Left lung (tissue), 14 donors: ENCODE results near the gene RASA1. TPM values are rescaled to one million over a fixed set of nuclear protein-coding genes. Genes with fewer than 3 reads are reported as not detected.

Experiments
- ATAC-seq: fragments of 200-7000 bp; cut with Tn5 transposase; one replicate; pipeline ENCODE4 v1.9.1; 2020; ENCODE audit warnings: moderate library complexity
- DNase-seq, 4 donors: peaks; one replicate each; pipeline ENCODE4 v3.0.0-alpha.2; 2013 to 2020
- H3K27ac ChIP-seq, 2 donors: fragments of 200-600 bp; sonication (generic) in 1 of 2; one replicate each; pipeline versions ENCODE4 v1.5.0 to v1.8.0; 2020 to 2021
- H3K27me3 ChIP-seq, 2 donors: fragments of 200-600 bp; sonication (generic) in 1 of 2; one replicate each; pipeline versions ENCODE4 v1.5.0 to v1.8.0; 2020 to 2021
- H3K36me3 ChIP-seq, 2 donors: fragments of 200-600 bp; sonication (generic) in 1 of 2; one replicate each; pipeline versions ENCODE4 v1.5.0 to v1.8.0; 2020 to 2021
- H3K4me1 ChIP-seq, 2 donors: fragments of 200-600 bp; one replicate each; pipeline ENCODE4 v1.8.0; 2021
- H3K4me3 ChIP-seq, 2 donors: fragments of 200-600 bp; sonication (generic) in 1 of 2; one replicate each; pipeline versions ENCODE4 v1.5.0 to v1.8.0; 2020 to 2021; ENCODE audit warnings: mild to moderate bottlenecking in 1 of 2
- H3K9me3 ChIP-seq, 2 donors: fragments of 200-600 bp; sonication (generic) in 1 of 2; one replicate each; pipeline versions ENCODE4 v1.5.0 to v1.8.0; 2020 to 2021
- CTCF ChIP-seq, 2 donors: fragments of 200-600 bp; sonication (generic) in 1 of 2; IDR thresholded peaks; one replicate each; pipeline versions ENCODE4 v1.5.0 to v1.8.0; 2021; ENCODE audit warnings: antibody characterized with exemption in 2 of 2
- intact Hi-C, 2 donors: fragments of 100-400 bp; cut with DNase I; formaldehyde crosslinking; loops; one replicate each; pipeline versions ENCODE4 v1.11.2 to v1.14.2; 2022
- long read RNA-seq, 12 donors: library from polyadenylated mRNA in 2 of 12; unstranded in 2 of 12; transcript quantifications; one replicate each; pipeline ENCODE4 v2.0.0 and lab custom pipeline, GENCODE V29; 2019 to 2026
- polyA plus RNA-seq, 6 donors: library from polyadenylated mRNA; unstranded; fragments of 120-200 nt; gene quantifications; one replicate each; pipeline ENCODE4 v1.2.1, GENCODE V29; 2013; ENCODE audit not compliant: insufficient read length in 6 of 6
- total RNA-seq, 2 donors: library from RNA; stranded (reverse); fragmentation: NEBNext Ultra II Directional; extraction: Animal tissue kit (Norgen Biotek cat#: 25700); gene quantifications; one replicate each; pipeline ENCODE4 v1.2.1, GENCODE V29; 2021
- donor health status: DM: no; HTN: yes; CAD: no.
- donor health status: DM: no; HTN: no; CAD: no.

The RASA1 gene
- total RNA-seq (10 to 100 TPM; 27.7 to 29.4 TPM), polyA plus RNA-seq (10 to 100 TPM; 52.0 to 60.7 (median 55.5) TPM)
- long read RNA-seq, donor 1, transcript RASA1-201 (25 exons, 3,752 nt), result major isoform, 6 of 67 reads
- long read RNA-seq, donor 1, partial matches to known transcripts, result 61 of 67 reads
- long read RNA-seq, donor 1, other reads (novel, unspliced or antisense), result 0 of 67 reads
- long read RNA-seq, donor 2, partial matches to known transcripts, result 25 of 66 reads
- long read RNA-seq, donor 2, other reads (novel, unspliced or antisense), result 37 of 66 reads
- long read RNA-seq, donor 3, partial matches to known transcripts, result 9 of 24 reads
- long read RNA-seq, donor 3, other reads (novel, unspliced or antisense), result 14 of 24 reads
- long read RNA-seq, donor 4, result 0 reads
- long read RNA-seq, donor 5, transcript RASA1-201 (25 exons, 3,752 nt), result major isoform, 5 of 41 reads
- long read RNA-seq, donor 5, partial matches to known transcripts, result 36 of 41 reads
- long read RNA-seq, donor 5, other reads (novel, unspliced or antisense), result 0 of 41 reads
- long read RNA-seq, donor 6, transcript RASA1-201 (25 exons, 3,752 nt), result major isoform, 6 of 55 reads
- long read RNA-seq, donor 6, partial matches to known transcripts, result 29 of 55 reads
- long read RNA-seq, donor 6, other reads (novel, unspliced or antisense), result 20 of 55 reads
- long read RNA-seq, donor 7, partial matches to known transcripts, result 11 of 29 reads
- long read RNA-seq, donor 7, other reads (novel, unspliced or antisense), result 14 of 29 reads
- long read RNA-seq, donor 8, partial matches to known transcripts, result 29 of 31 reads
- long read RNA-seq, donor 8, other reads (novel, unspliced or antisense), result 0 of 31 reads
- long read RNA-seq, donor 9, partial matches to known transcripts, result 0 of 1 reads
- long read RNA-seq, donor 9, other reads (novel, unspliced or antisense), result 0 of 1 reads
- long read RNA-seq, donor 10, result 0 reads
- long read RNA-seq, donor 11, transcript RASA1-201 (25 exons, 3,752 nt), result major isoform, 5 of 136 reads
- long read RNA-seq, donor 11, partial matches to known transcripts, result 56 of 136 reads
- long read RNA-seq, donor 11, other reads (novel, unspliced or antisense), result 75 of 136 reads
- long read RNA-seq, donor 12, partial matches to known transcripts, result 11 of 34 reads
- long read RNA-seq, donor 12, other reads (novel, unspliced or antisense), result 21 of 34 reads

- DNase-seq (peak; percentile 92 to 100 (median 96)), ATAC-seq (peak; percentile 92)
- Histone ChIP-seq H3K36me3 (peaks cover 0 to 3% of the 10 kb centered on the region in 2 donors), H3K27ac (peak within 1 kb of the TSS; percentile 89 to 96), H3K4me3 (peak within 1 kb of the TSS; percentile 72 to 95), H3K27me3 (no peaks in the 10 kb centered on the region), H3K4me1 (peaks cover 4 to 34% of the 10 kb centered on the region in 2 donors), H3K9me3 (no peaks in the 10 kb centered on the region)
- no peak for TF ChIP-seq CTCF (IDR thresholded peaks at IDR 0.05)
- intact Hi-C loops, result loop anchor here in 1 of 2 donors (10.0 kb wide), 1 partner anchor 127 kb away; no protein-coding TSS in a partner anchor
Observed at GRCh38 chr5:87267574-87268125, at the start of gene RASA1. RASA1 (plus strand) TSS chr5:87267883; CDS start chr5:87268452, 569 bp downstream.

- H3K36me3 ChIP-seq, result no peaks in the 10 kb centered on the region
- no peak overlapping the region for H3K27ac ChIP-seq
- H3K4me3 ChIP-seq, result no peak overlapping the region
- TF ChIP-seq CTCF (IDR thresholded peaks at IDR 0.05), result no peak
- no peak for DNase-seq
- H3K27me3 ChIP-seq, result no peaks in the 10 kb centered on the region
- ATAC-seq, result no peak
- H3K9me3 ChIP-seq, result no peaks in the 10 kb centered on the region
- intact Hi-C loops, result no loop called here
- no peaks in the 10 kb centered on the region for H3K4me1 ChIP-seq
Observed at GRCh38 chr5:87229780-87230179, 37.9 kb upstream of the RASA1 start.

GRCh38 chr5:87231037-87231808 is 36.5 kb upstream of the RASA1 start:
- Histone ChIP-seq H3K36me3 (no peaks in the 10 kb centered on the region), H3K27ac (no peak overlapping the region), H3K4me3 (no peak overlapping the region), H3K4me1 (no peaks in the 10 kb centered on the region), H3K27me3 (no peaks in the 10 kb centered on the region), H3K9me3 (no peaks in the 10 kb centered on the region)
- intact Hi-C loops, result no loop called here
- TF ChIP-seq CTCF (IDR thresholded peaks at IDR 0.05), result no peak
- ATAC-seq, result no peak
- no peak for DNase-seq

- no peaks in the 10 kb centered on the region for H3K9me3 ChIP-seq
- ATAC-seq, result no peak
- H3K4me1 ChIP-seq, result no peaks in the 10 kb centered on the region
- TF ChIP-seq CTCF (IDR thresholded peaks at IDR 0.05), result no peak
- no peak overlapping the region for H3K27ac ChIP-seq
- H3K4me3 ChIP-seq, result no peak overlapping the region
- H3K36me3 ChIP-seq, result no peaks in the 10 kb centered on the region
- H3K27me3 ChIP-seq, result no peaks in the 10 kb centered on the region
- intact Hi-C loops, result no loop called here
- DNase-seq, result no peak
Observed at GRCh38 chr5:87233143-87233542, 34.5 kb upstream of the RASA1 start.
